HEK293 (cell line): ENCODE data around the gene MC5R.
A peak's percentile ranks its signal among the peaks of the same experiment; 100 is the strongest.

ENCODE experiments used
- CTCF ChIA-PET: fragments of 350-600 bp; formaldehyde crosslinking; extraction: SDS; loops from one replicate; lab custom pipeline; 2021; ENCODE audit warnings: antibody characterized with exemption; lab: Yijun Ruan, JAX
- POLR2A ChIA-PET: fragments of 300-600 bp; formaldehyde crosslinking; extraction: SDS; loops from one replicate; lab custom pipeline; 2020; ENCODE audit warnings: antibody characterized with exemption, inconsistent platforms; lab: Yijun Ruan, JAX
- H3K27ac ChIP-seq: fragments of 200-500 bp; sonication (Bioruptor generic); 2 replicates; pipeline ENCODE4 v1.5.1; 2014; ENCODE audit warnings: low read depth, low read length, control low read depth, inconsistent platforms; ENCODE audit errors: extremely low read depth
- H3K36me3 ChIP-seq, 2 experiments: fragments of 200-500 bp in 1 of 2; sonication (Bioruptor generic) in 1 of 2; 1 replicate in 1 of 2; 2 replicates in 1 of 2; pipeline ENCODE4 v1.5.1; 2014 to 2017; ENCODE audit warnings: inconsistent platforms in 2 of 2, low read length in 2 of 2; ENCODE audit not compliant: control insufficient read depth in 2 of 2, insufficient read depth in 1 of 2
- H3K4me1 ChIP-seq: fragments of 200-500 bp; sonication (Bioruptor generic); 2 replicates; pipeline ENCODE4 v1.5.1; 2014; ENCODE audit warnings: mild to moderate bottlenecking, low read length, inconsistent platforms; ENCODE audit not compliant: control insufficient read depth, insufficient read depth
- H3K4me3 ChIP-seq: 2 replicates; pipeline ENCODE4 v1.5.1; 2011; ENCODE audit warnings: low read depth, mild to moderate bottlenecking, control low read depth, low read length, moderate library complexity
- H3K9me3 ChIP-seq: fragments of 200-500 bp; sonication (Bioruptor generic); 2 replicates; pipeline ENCODE4 v1.5.1; 2014; ENCODE audit warnings: low read depth, low read length, inconsistent platforms; ENCODE audit not compliant: control insufficient read depth, insufficient read depth
- GLI4 ChIP-seq: fragments of 450-650 bp; formaldehyde crosslinking; IDR thresholded peaks from 2 replicates; pipeline ENCODE4 v1.5.1; 2016; ENCODE audit warnings: missing biosample characterization, missing genetic modification characterization
- OVOL3 ChIP-seq: fragments of 450-650 bp; formaldehyde crosslinking; IDR thresholded peaks from 2 replicates; pipeline ENCODE4 v1.5.1; 2016; ENCODE audit warnings: missing biosample characterization, missing genetic modification characterization
- PRDM6 ChIP-seq: fragments of 450-650 bp; formaldehyde crosslinking; IDR thresholded peaks from 2 replicates; pipeline ENCODE4 v1.5.1; 2017; ENCODE audit warnings: missing biosample characterization, missing genetic modification characterization
- ZBTB20 ChIP-seq: fragments of 450-650 bp; formaldehyde crosslinking; IDR thresholded peaks from 2 replicates; pipeline ENCODE4 v1.5.1; 2016; ENCODE audit warnings: missing biosample characterization, missing genetic modification characterization
- ZBTB48 ChIP-seq: fragments of 450-650 bp; formaldehyde crosslinking; IDR thresholded peaks from 2 replicates; pipeline ENCODE4 v1.5.1; 2016; ENCODE audit warnings: missing biosample characterization, missing genetic modification characterization
- ZFP3 ChIP-seq: fragments of 450-650 bp; formaldehyde crosslinking; IDR thresholded peaks from 2 replicates; pipeline ENCODE4 v1.5.1; 2016; ENCODE audit warnings: low read depth, missing biosample characterization, missing genetic modification characterization
- ZNF10 ChIP-seq: fragments of 450-650 bp; formaldehyde crosslinking; IDR thresholded peaks from 2 replicates; pipeline ENCODE4 v1.5.1; 2017; ENCODE audit warnings: missing biosample characterization, missing genetic modification characterization
- ZNF132 ChIP-seq: fragments of 450-650 bp; formaldehyde crosslinking; IDR thresholded peaks from 2 replicates; pipeline ENCODE4 v1.5.1; 2017; ENCODE audit warnings: missing biosample characterization, missing genetic modification characterization, borderline replicate concordance
- ZNF18 ChIP-seq: fragments of 450-650 bp; formaldehyde crosslinking; IDR thresholded peaks from 2 replicates; pipeline ENCODE4 v1.5.1; 2016; ENCODE audit warnings: missing biosample characterization, missing genetic modification characterization
- ZNF19 ChIP-seq: fragments of 450-650 bp; formaldehyde crosslinking; IDR thresholded peaks from 2 replicates; pipeline ENCODE4; 2016; ENCODE audit warnings: missing biosample characterization, missing genetic modification characterization, low read depth
- ZNF324 ChIP-seq: fragments of 450-650 bp; formaldehyde crosslinking; IDR thresholded peaks from 2 replicates; pipeline ENCODE4 v1.5.1; 2016; ENCODE audit warnings: missing biosample characterization, missing genetic modification characterization
- ZNF48 ChIP-seq: fragments of 450-650 bp; formaldehyde crosslinking; IDR thresholded peaks from 2 replicates; pipeline ENCODE4 v1.5.1; 2016; ENCODE audit warnings: missing biosample characterization, missing genetic modification characterization
- ZNF510 ChIP-seq: fragments of 450-650 bp; formaldehyde crosslinking; IDR thresholded peaks from 2 replicates; pipeline ENCODE4 v1.5.1; 2018; ENCODE audit warnings: mild to moderate bottlenecking, missing genetic modification characterization, missing biosample characterization; ENCODE audit not compliant: insufficient replicate concordance
- ZNF514 ChIP-seq: fragments of 450-650 bp; formaldehyde crosslinking; IDR thresholded peaks from 2 replicates; pipeline ENCODE4 v1.5.1; 2016; ENCODE audit warnings: missing biosample characterization, missing genetic modification characterization
- ZNF548 ChIP-seq: fragments of 450-650 bp; formaldehyde crosslinking; IDR thresholded peaks from 2 replicates; pipeline ENCODE4 v1.5.1; 2016; ENCODE audit warnings: missing biosample characterization, missing genetic modification characterization
- ZNF701 ChIP-seq: fragments of 450-650 bp; formaldehyde crosslinking; IDR thresholded peaks from 2 replicates; pipeline ENCODE4 v1.5.1; 2016; ENCODE audit warnings: missing biosample characterization, missing genetic modification characterization
- ZNF747 ChIP-seq: fragments of 450-650 bp; formaldehyde crosslinking; IDR thresholded peaks from 2 replicates; pipeline ENCODE4 v1.5.1; 2016; ENCODE audit warnings: missing biosample characterization, missing genetic modification characterization
- ZNF843 ChIP-seq: fragments of 450-650 bp; formaldehyde crosslinking; IDR thresholded peaks from 2 replicates; pipeline ENCODE4 v1.5.1; 2016; ENCODE audit warnings: missing biosample characterization, missing genetic modification characterization
- ZXDB ChIP-seq: fragments of 450-650 bp; formaldehyde crosslinking; IDR thresholded peaks from 2 replicates; pipeline ENCODE4 v1.5.1; 2016; ENCODE audit warnings: missing biosample characterization, missing genetic modification characterization
- TF ChIP-seq, protein P1 (sequence below): fragments of 450-650 bp; formaldehyde crosslinking; IDR thresholded peaks from 2 replicates; pipeline ENCODE4 v1.5.1; 2016; ENCODE audit warnings: missing biosample characterization, missing genetic modification characterization
- TF ChIP-seq, protein P2 (sequence below): fragments of 450-650 bp; formaldehyde crosslinking; IDR thresholded peaks from 2 replicates; pipeline ENCODE4 v1.5.1; 2016; ENCODE audit warnings: missing biosample characterization, missing genetic modification characterization, low read depth
- TF ChIP-seq, protein P3 (sequence below): fragments of 450-650 bp; formaldehyde crosslinking; IDR thresholded peaks from 2 replicates; pipeline ENCODE4 v1.5.1; 2017; ENCODE audit warnings: missing biosample characterization, missing genetic modification characterization
- TF ChIP-seq, protein P4 (sequence below): fragments of 450-650 bp; formaldehyde crosslinking; IDR thresholded peaks from 2 replicates; pipeline ENCODE4 v1.5.1; 2016; ENCODE audit warnings: missing biosample characterization, missing genetic modification characterization
- TF ChIP-seq, protein P5 (sequence below): fragments of 450-650 bp; formaldehyde crosslinking; IDR thresholded peaks from 2 replicates; pipeline ENCODE4 v1.5.1; 2016; ENCODE audit warnings: missing biosample characterization, missing genetic modification characterization
- TF ChIP-seq, protein P6 (sequence below): fragments of 450-650 bp; formaldehyde crosslinking; IDR thresholded peaks from 2 replicates; pipeline ENCODE4 v1.5.1; 2016; ENCODE audit warnings: missing biosample characterization, missing genetic modification characterization

The MC5R gene

DNA sequence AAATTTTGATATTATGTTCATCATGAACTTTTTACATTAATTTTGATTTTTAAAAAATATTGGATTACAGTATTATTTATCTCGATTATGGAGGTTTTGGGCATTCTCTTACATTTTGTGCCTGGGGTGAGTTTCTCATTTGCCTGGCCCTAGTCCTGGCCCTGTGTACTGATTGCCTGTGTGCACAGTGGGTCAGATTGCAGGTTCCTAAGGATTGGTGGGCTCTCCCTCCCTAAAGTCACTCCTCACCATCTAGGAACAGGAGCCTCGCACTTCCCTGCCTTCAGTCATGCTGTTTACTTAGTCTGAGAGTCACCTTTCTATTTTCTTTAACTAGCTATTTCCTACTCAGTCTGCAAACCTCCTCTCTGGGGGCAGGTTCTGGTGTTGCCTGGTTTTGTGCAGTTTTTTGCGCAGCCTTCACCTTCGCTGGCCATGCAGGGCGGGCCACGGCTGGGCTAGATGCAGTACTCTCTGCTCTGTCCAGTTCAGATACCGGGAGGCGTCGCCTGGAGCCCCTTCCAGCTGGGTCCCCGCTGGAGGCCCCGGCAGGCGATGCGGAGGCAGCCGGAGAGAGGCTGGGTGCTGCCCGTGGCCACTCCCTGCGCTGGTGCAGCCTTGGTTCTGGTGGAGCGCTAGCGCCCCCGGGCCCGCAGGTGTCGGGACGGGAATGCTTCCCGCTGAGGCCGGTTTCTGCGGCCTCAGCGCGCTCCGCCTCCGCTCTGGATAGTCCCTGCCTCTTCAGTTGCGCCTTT lies 23.3 kb upstream of the MC5R start:
- Histone ChIP-seq H3K27ac (no peak overlapping the region), H3K4me1 (peaks cover 3% of the 10 kb centered on the region; the same call in 1 of the 2 replicates), H3K36me3 (no peaks in the 10 kb centered on the region), H3K9me3 (no peaks in the 10 kb centered on the region), H3K4me3 (peak overlapping the region; percentile 2)
- ChIA-PET CTCF (interaction anchor here (0.6 to 1.6 kb wide), 12 partner anchors 9 to 866 kb away, joined by 3 to 12 read pairs (median 4); no protein-coding TSS in a partner anchor), POLR2A (interaction anchor here (1.2 kb wide), 1 partner anchor 810 kb away, joined by 4 read pairs; the partner anchor contains the start of gene CEP192)
- TF ChIP-seq ZNF548 (tag by site-specific recombination) (no peak), ZNF843 (no peak), ZBTB20 (tag by site-specific recombination) (peak; percentile 57; the same call in 1 of the 2 replicates), ZNF19 (tag by site-specific recombination) (no peak), ZNF10 (tag by site-specific recombination) (no peak), ZNF514 (tag by site-specific recombination) (no peak), ZXDB (tag by site-specific recombination) (0 out of 2 replicates have a peak, but pooled peaks have one; percentile 18), OVOL3 (tag by site-specific recombination) (no peak), ZBTB48 (tag by site-specific recombination) (peak; percentile 58), PRDM6 (tag by site-specific recombination) (no peak), ZFP3 (tag by site-specific recombination) (no peak), GLI4 (no peak), ZNF48 (tag by site-specific recombination) (no peak), ZNF510 (no peak), ZNF701 (tag by site-specific recombination) (no peak), ZNF18 (tag by site-specific recombination) (no peak), ZNF132 (tag by site-specific recombination) (no peak), ZNF324 (tag by site-specific recombination) (no peak), ZNF747 (no peak)
- TF ChIP-seq, protein P1, sequence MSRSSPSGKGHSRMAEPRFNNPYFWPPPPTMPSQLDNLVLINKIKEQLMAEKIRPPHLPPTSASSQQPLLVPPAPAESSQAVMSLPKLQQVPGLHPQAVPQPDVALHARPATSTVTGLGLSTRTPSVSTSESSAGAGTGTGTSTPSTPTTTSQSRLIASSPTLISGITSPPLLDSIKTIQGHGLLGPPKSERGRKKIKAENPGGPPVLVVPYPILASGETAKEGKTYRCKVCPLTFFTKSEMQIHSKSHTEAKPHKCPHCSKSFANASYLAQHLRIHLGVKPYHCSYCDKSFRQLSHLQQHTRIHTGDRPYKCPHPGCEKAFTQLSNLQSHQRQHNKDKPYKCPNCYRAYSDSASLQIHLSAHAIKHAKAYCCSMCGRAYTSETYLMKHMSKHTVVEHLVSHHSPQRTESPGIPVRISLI (tag by site-specific recombination): no peak
- TF ChIP-seq, protein P2, sequence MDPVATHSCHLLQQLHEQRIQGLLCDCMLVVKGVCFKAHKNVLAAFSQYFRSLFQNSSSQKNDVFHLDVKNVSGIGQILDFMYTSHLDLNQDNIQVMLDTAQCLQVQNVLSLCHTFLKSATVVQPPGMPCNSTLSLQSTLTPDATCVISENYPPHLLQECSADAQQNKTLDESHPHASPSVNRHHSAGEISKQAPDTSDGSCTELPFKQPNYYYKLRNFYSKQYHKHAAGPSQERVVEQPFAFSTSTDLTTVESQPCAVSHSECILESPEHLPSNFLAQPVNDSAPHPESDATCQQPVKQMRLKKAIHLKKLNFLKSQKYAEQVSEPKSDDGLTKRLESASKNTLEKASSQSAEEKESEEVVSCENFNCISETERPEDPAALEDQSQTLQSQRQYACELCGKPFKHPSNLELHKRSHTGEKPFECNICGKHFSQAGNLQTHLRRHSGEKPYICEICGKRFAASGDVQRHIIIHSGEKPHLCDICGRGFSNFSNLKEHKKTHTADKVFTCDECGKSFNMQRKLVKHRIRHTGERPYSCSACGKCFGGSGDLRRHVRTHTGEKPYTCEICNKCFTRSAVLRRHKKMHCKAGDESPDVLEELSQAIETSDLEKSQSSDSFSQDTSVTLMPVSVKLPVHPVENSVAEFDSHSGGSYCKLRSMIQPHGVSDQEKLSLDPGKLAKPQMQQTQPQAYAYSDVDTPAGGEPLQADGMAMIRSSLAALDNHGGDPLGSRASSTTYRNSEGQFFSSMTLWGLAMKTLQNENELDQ (tag by site-specific recombination): no peak
- TF ChIP-seq, protein P3, sequence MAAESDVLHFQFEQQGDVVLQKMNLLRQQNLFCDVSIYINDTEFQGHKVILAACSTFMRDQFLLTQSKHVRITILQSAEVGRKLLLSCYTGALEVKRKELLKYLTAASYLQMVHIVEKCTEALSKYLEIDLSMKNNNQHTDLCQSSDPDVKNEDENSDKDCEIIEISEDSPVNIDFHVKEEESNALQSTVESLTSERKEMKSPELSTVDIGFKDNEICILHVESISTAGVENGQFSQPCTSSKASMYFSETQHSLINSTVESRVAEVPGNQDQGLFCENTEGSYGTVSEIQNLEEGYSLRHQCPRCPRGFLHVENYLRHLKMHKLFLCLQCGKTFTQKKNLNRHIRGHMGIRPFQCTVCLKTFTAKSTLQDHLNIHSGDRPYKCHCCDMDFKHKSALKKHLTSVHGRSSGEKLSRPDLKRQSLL (tag by site-specific recombination): no peak
- TF ChIP-seq, protein P4, sequence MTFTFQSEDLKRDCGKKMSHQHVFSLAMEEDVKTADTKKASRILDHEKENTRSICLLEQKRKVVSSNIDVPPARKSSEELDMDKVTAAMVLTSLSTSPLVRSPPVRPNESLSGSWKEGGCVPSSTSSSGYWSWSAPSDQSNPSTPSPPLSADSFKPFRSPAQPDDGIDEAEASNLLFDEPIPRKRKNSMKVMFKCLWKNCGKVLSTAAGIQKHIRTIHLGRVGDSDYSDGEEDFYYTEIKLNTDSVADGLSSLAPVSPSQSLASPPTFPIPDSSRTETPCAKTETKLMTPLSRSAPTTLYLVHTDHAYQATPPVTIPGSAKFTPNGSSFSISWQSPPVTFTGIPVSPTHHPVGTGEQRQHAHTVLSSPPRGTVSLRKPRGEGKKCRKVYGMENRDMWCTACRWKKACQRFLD (tag by site-specific recombination): no peak
- TF ChIP-seq, protein P5, sequence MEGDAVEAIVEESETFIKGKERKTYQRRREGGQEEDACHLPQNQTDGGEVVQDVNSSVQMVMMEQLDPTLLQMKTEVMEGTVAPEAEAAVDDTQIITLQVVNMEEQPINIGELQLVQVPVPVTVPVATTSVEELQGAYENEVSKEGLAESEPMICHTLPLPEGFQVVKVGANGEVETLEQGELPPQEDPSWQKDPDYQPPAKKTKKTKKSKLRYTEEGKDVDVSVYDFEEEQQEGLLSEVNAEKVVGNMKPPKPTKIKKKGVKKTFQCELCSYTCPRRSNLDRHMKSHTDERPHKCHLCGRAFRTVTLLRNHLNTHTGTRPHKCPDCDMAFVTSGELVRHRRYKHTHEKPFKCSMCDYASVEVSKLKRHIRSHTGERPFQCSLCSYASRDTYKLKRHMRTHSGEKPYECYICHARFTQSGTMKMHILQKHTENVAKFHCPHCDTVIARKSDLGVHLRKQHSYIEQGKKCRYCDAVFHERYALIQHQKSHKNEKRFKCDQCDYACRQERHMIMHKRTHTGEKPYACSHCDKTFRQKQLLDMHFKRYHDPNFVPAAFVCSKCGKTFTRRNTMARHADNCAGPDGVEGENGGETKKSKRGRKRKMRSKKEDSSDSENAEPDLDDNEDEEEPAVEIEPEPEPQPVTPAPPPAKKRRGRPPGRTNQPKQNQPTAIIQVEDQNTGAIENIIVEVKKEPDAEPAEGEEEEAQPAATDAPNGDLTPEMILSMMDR (tag by site-specific recombination): peak; percentile 91
- TF ChIP-seq, protein P6, sequence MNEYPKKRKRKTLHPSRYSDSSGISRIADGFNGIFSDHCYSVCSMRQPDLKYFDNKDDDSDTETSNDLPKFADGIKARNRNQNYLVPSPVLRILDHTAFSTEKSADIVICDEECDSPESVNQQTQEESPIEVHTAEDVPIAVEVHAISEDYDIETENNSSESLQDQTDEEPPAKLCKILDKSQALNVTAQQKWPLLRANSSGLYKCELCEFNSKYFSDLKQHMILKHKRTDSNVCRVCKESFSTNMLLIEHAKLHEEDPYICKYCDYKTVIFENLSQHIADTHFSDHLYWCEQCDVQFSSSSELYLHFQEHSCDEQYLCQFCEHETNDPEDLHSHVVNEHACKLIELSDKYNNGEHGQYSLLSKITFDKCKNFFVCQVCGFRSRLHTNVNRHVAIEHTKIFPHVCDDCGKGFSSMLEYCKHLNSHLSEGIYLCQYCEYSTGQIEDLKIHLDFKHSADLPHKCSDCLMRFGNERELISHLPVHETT (tag by site-specific recombination): no peak
